ENCODE results near the gene PRR12.
A peak's percentile ranks its signal among the peaks of the same experiment; 100 is the strongest.

PRR12 gene

GRCh38 chr19:49590971-49591730 is at the start of gene PRR12:
Gene PRR12 (plus strand): TSS chr19:49591182. CDS start chr19:49591655, 473 bp downstream.
- peak; percentile 72 for DNase-seq

GRCh38 chr19:49541914-49542313 is 49.1 kb upstream of the PRR12 start:
- no peak for DNase-seq

GRCh38 chr19:49542446-49542845 is 48.5 kb upstream of the PRR12 start:
- no peak for DNase-seq

GRCh38 chr19:49543032-49543431 is 48.0 kb upstream of the PRR12 start:
- DNase-seq = no peak

GRCh38 chr19:49544154-49544553 is 46.8 kb upstream of the PRR12 start:
- DNase-seq = no peak

- peak; percentile 57 for DNase-seq
These were observed 44.0 kb upstream of the PRR12 start for GRCh38 chr19:49546825-49547565.

GRCh38 chr19:49549045-49549444 is 41.9 kb upstream of the PRR12 start:
- no peak for DNase-seq

- DNase-seq = no peak
These were observed 39.5 kb upstream of the PRR12 start for GRCh38 chr19:49551531-49551930.

GRCh38 chr19:49552749-49553148 is 38.2 kb upstream of the PRR12 start:
- DNase-seq = no peak

GRCh38 chr19:49553451-49554271 is 37.3 kb upstream of the PRR12 start:
- peak; percentile 69 for DNase-seq

- peak; percentile 20 for DNase-seq
These were observed 36.2 kb upstream of the PRR12 start for GRCh38 chr19:49554701-49555181.

- DNase-seq = peak; percentile 84
These were observed 35.2 kb upstream of the PRR12 start for GRCh38 chr19:49555600-49556411.

GRCh38 chr19:49556412-49557398 is 34.3 kb upstream of the PRR12 start:
- peak; percentile 55 for DNase-seq

- DNase-seq = peak; percentile 21
These were observed 33.2 kb upstream of the PRR12 start for GRCh38 chr19:49557641-49558325.

- DNase-seq = peak; percentile 37
These were observed 32.4 kb upstream of the PRR12 start for GRCh38 chr19:49558591-49558990.

GRCh38 chr19:49559443-49559842 is 31.5 kb upstream of the PRR12 start:
- no peak for DNase-seq

- DNase-seq = peak; percentile 34
These were observed 31.1 kb upstream of the PRR12 start for GRCh38 chr19:49559928-49560327.

- peak; percentile 39 for DNase-seq
These were observed 30.6 kb upstream of the PRR12 start for GRCh38 chr19:49560358-49560900.

GRCh38 chr19:49564616-49565045 is 26.4 kb upstream of the PRR12 start:
- DNase-seq = peak; percentile 69

GRCh38 chr19:49565261-49565660 is 25.7 kb upstream of the PRR12 start:
- DNase-seq = no peak
